UCSD-AML1 (cell line): ENCODE data around the gene PIGN.

Experiments
- DNase-seq: peaks from one replicate; lab custom pipeline; 2025; ENCODE audit not compliant: unreplicated experiment; lab: John Stamatoyannopoulos, UW

The PIGN gene

GRCh38 chr18:62018034-62018758 lies 168.7 kb downstream of the PIGN start:
- no peak for DNase-seq

DNA sequence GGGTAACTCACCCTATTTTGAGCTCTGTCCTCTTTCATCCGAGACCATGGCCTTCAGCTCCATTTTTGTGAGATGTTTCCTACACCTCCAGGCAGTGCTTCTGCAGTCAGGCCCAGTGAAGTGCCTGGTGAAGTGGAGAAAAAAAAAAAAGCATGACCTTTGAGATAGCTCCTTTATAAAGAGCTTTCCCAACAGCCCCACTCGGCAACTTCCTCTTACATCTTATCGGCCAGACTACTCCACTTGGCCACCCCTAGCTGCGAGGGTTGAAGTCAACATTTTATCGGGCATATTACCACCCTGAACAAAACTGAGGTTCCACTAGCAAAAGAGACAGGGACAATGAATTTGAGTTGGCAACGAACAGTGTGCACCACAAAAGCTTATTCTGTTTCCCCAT lies 169.2 kb downstream of the PIGN start:
- no peak for DNase-seq

GRCh38 chr18:62011416-62011815 lies 175.4 kb downstream of the PIGN start:
- DNase-seq = no peak

- DNase-seq = no peak
Observed at GRCh38 chr18:62009521-62009920, 177.3 kb downstream of the PIGN start.

DNA sequence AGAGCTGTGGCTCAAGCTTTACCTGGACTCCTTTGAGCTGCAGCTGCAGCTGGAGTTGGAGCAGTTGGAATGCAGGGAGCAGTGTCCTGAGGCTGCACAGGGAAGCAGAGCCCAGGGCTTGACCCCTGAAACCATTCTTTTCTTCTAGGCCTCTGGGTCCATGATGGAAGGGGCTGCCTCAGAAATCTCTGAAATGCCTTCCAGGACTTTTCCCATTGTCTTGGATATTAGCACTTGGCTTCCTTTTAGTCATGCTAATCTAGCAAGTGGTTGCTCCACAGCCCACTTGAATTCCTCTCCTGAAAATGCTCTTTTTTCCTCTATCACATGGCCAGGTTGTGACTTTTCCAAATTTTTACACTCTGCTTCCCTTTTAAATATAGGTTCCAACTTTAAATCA lies 185.5 kb downstream of the PIGN start:
- no peak for DNase-seq

DNA sequence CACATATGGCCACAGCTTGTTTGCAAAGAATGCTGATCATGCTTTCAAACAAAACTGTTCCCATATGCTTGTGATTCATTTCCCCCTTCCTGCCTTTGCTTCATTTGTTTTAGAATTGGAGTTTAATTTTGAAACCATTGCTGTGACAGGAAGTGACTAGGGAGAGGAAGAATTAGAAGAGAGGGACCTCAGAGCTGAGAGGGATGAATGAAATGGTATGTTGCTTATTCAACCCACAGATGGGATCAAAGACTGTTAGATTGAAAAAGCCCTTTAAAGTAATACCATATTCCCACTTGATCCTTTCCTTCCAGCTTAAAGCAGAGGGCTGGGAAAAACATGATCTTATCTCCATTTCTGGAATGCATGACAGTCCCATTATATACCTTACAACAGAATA lies 187.9 kb downstream of the PIGN start:
- no peak for DNase-seq

DNA sequence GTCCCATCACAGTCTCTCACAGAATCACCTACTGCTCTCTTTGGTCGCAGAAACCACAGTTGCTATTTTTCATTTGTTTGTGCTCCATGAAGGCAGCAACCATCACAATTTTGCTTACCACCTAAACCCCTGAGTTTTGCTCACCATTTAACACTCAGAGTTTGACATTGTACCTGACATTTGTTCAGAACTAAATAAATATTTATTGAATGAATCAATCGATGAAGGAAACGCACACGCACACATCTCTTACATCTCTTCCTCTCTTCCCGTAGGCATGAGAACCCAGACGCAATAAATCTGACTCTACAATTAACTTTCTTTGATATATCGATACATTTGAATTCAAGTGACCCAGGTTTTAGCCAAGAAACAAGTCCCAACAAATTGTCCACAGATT lies 188.5 kb downstream of the PIGN start:
- no peak for DNase-seq

DNA sequence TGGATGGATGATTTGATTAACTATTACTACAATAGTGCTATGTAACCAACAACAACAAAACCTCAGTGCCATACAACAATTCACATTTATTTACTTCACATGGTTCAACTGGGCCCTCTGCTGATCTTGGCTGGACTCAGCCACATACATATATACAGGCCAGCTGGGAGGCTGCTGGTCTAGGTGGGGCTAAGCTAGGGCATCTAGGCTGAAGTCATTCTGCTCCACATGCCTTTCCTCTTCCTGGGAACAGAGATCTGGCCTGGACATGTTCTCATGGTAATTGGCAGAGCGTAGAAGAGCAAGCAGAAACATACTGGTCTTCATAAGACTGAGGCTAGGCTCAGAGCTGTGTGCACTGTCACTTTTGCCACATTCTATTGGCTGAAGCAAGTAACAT lies 191.2 kb downstream of the PIGN start:
- DNase-seq = no peak

- no peak for DNase-seq
Observed at GRCh38 chr18:61993831-61994230, 193.0 kb downstream of the PIGN start.

DNA sequence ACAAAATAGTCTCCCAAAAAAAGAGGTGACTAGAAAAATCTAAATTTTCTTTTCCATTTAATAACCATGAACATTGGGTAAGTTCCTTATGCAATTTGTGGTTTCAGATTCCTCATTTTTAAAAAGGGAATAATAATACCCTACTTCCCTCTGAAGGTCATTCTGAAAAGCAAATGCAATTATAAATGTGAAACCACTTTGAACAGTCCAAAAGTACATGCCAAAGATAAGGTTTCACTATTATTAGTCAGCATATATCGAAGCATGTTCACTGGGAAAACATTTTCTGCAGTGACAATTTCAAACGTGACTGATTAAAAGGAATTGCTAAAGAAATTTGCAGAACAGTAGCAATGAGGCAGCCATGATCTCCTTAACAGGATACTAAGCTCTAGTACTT lies 193.9 kb downstream of the PIGN start:
- no peak for DNase-seq

DNA sequence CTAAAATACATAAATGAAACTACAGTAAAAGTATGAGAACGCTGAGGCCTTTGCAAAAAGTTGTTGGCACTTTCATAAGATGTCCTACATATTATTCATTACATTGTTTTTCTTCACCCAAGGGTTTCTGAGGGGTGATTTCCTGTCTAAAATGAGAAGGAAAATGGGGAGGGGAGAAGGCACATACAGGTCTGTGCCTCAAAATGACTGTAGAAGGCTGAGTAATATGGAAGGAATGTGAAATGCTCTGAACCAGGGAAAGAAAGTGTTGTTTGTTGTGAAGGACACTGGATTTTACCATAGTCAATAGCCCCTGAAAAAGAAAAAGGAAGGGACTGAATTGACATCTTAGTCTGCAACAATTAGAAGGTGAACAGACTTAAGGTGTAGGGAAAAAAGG lies 194.6 kb downstream of the PIGN start:
- DNase-seq = no peak

- DNase-seq = no peak
Observed at GRCh38 chr18:61991836-61992235, 195.0 kb downstream of the PIGN start.

GRCh38 chr18:61991201-61991600 lies 195.7 kb downstream of the PIGN start:
- DNase-seq = no peak
